Tibial nerve (tissue), 4 donors: ENCODE data around the gene SIGLEC12. TPM values are rescaled to one million over a fixed set of nuclear protein-coding genes. Genes with fewer than 3 reads are reported as not detected.

Source experiments
- DNase-seq, 2 donors: peaks; one replicate each; pipeline ENCODE4 v3.0.0-alpha.2; 2019; ENCODE audit warnings: low spot score in 2 of 2
- H3K27ac ChIP-seq, 4 donors: fragments of 200-600 bp; sonication (generic) in 3 of 4; one replicate each; pipeline ENCODE4 v1.5.1; 2017 to 2019; ENCODE audit warnings: mild to moderate bottlenecking in 1 of 4
- H3K27me3 ChIP-seq, 2 donors: fragments of 200-600 bp; sonication (generic) in 1 of 2; one replicate each; pipeline versions ENCODE4 v1.5.1 to v1.6.0; 2017 to 2019
- H3K36me3 ChIP-seq, 3 donors: fragments of 200-600 bp; sonication (generic); one replicate each; pipeline ENCODE4 v1.5.1; 2018 to 2019
- H3K4me1 ChIP-seq, 4 donors: fragments of 200-600 bp; sonication (generic) in 3 of 4; one replicate each; pipeline ENCODE4 v1.5.1; 2017 to 2019
- H3K4me3 ChIP-seq, 4 donors: fragments of 200-600 bp; sonication (generic) in 3 of 4; one replicate each; pipeline ENCODE4 v1.5.1; 2017 to 2019; ENCODE audit warnings: mild to moderate bottlenecking in 1 of 4, moderate library complexity in 1 of 4
- H3K9me3 ChIP-seq, 4 donors: fragments of 200-600 bp; sonication (generic) in 3 of 4; one replicate each; pipeline ENCODE4 v1.5.1; 2017 to 2019
- CTCF ChIP-seq, 5 experiments: fragments of 200-600 bp in 3 of 5; fragments of 450-650 bp in 2 of 5; sonication (generic) in 3 of 5; IDR thresholded peaks; one replicate each; pipeline ENCODE4 v1.5.1; 2016 to 2019; ENCODE audit warnings: antibody characterized with exemption in 5 of 5, mild to moderate bottlenecking in 3 of 5, moderate library complexity in 2 of 5
- EP300 ChIP-seq, 2 donors: sonication (generic); formaldehyde crosslinking; IDR thresholded peaks; one replicate each; pipeline ENCODE4 v1.6.1; 2017; ENCODE audit warnings: antibody characterized with exemption in 2 of 2, mild to moderate bottlenecking in 1 of 2
- POLR2A ChIP-seq, 2 donors: fragments of 450-650 bp; IDR thresholded peaks; one replicate each; pipeline ENCODE4 v1.6.1; 2017; ENCODE audit warnings: antibody characterized with exemption in 2 of 2, mild to moderate bottlenecking in 2 of 2, moderate library complexity in 2 of 2
- WGBS, 2 donors: methylation state at CpG; one replicate each; pipeline ENCODE4 v1.1.5; 2018; 5-methylcytosine and 5-hydroxymethylcytosine counted together
- total RNA-seq, 4 donors: library from RNA; depleted of rRNA; stranded (reverse); fragments of >200 nt; gene quantifications; one replicate each; pipeline ENCODE4 v1.1.0, GENCODE V29; 2016

The SIGLEC12 gene
- total RNA-seq, 4 donors from 2014 or later = 0.66 TPM; not detected in 3

GRCh38 chr19:51530616-51531015, 29.0 kb upstream of the SIGLEC12 start:
- no peak for TF ChIP-seq CTCF (IDR thresholded peaks at IDR 0.05)
- no peak for TF ChIP-seq POLR2A (IDR thresholded peaks at IDR 0.05)
- no peak for TF ChIP-seq EP300 (IDR thresholded peaks at IDR 0.05)
- Histone ChIP-seq H3K27me3 (no peaks in the 10 kb centered on the region), H3K9me3 (peaks cover 0 to 1% (median 0%) of the 10 kb centered on the region in 4 donors), H3K4me3 (no peak overlapping the region), H3K27ac (no peak overlapping the region), H3K4me1 (no peaks in the 10 kb centered on the region), H3K36me3 (no peaks in the 10 kb centered on the region)
- no peak for DNase-seq
- WGBS, 2 donors = 73 to 80% methylated on average over 2 to 6 of the region's 8 CpGs

GRCh38 chr19:51529301-51529700, 27.7 kb upstream of the SIGLEC12 start:
- Histone ChIP-seq H3K4me3 (no peak overlapping the region), H3K9me3 (no peaks in the 10 kb centered on the region), H3K36me3 (no peaks in the 10 kb centered on the region), H3K27ac (no peak overlapping the region), H3K4me1 (no peaks in the 10 kb centered on the region), H3K27me3 (no peaks in the 10 kb centered on the region)
- TF ChIP-seq POLR2A (IDR thresholded peaks at IDR 0.05) (no peak), CTCF (IDR thresholded peaks at IDR 0.05) (no peak), EP300 (IDR thresholded peaks at IDR 0.05) (no peak)
- 63 to 91% methylated on average over 1 to 2 of the region's 2 CpGs for WGBS, 2 donors
- DNase-seq = no peak

GRCh38 chr19:51525651-51526050, 24.1 kb upstream of the SIGLEC12 start:
- H3K4me3 ChIP-seq = no peak overlapping the region
- no peak overlapping the region for H3K27ac ChIP-seq
- no peak for DNase-seq
- no peaks in the 10 kb centered on the region for H3K4me1 ChIP-seq
- TF ChIP-seq CTCF (IDR thresholded peaks at IDR 0.05) (no peak), EP300 (IDR thresholded peaks at IDR 0.05) (no peak), POLR2A (IDR thresholded peaks at IDR 0.05) (no peak)
- no peaks in the 10 kb centered on the region for H3K36me3 ChIP-seq
- WGBS, 2 donors = 45 to 46% methylated on average over 4 of the region's 4 CpGs
- no peaks in the 10 kb centered on the region for H3K27me3 ChIP-seq
- no peaks in the 10 kb centered on the region for H3K9me3 ChIP-seq

GRCh38 chr19:51524666-51525264, 23.2 kb upstream of the SIGLEC12 start:
- no peaks in the 10 kb centered on the region for H3K9me3 ChIP-seq

More at GRCh38 chr19:51524666-51525264, 23.2 kb upstream of the SIGLEC12 start:
- DNase-seq = no peak
- no peak overlapping the region for H3K4me3 ChIP-seq
- no peaks in the 10 kb centered on the region for H3K36me3 ChIP-seq
- H3K27ac ChIP-seq = no peak overlapping the region
- no peaks in the 10 kb centered on the region for H3K4me1 ChIP-seq
- no peak for TF ChIP-seq CTCF (IDR thresholded peaks at IDR 0.05)
- no peak for TF ChIP-seq POLR2A (IDR thresholded peaks at IDR 0.05)
- TF ChIP-seq EP300 (IDR thresholded peaks at IDR 0.05) = no peak
- 80 to 81% methylated on average over 8 of the region's 8 CpGs for WGBS, 2 donors
- H3K27me3 ChIP-seq = no peaks in the 10 kb centered on the region
